Erythroblast (primary cell): ENCODE results near the gene SH3BP5L.
A peak's percentile ranks its signal among the peaks of the same experiment; 100 is the strongest.
"Not testable (repeated sequence)": the region's sequence is repeated elsewhere in the genome, so short reads cannot be mapped to it uniquely, and the experiment has no call there.

ENCODE experiments used
- DNase-seq, 2 experiments: peaks; one replicate each; lab custom pipeline; 2025; lab: John Stamatoyannopoulos, UW
- GATA1 ChIP-seq: IDR thresholded peaks from 2 replicates; pipeline ENCODE4 v1.6.1; 2011; ENCODE audit warnings: low read depth, mild to moderate bottlenecking, control low read depth, low read length, moderate library complexity
- POLR2A ChIP-seq: IDR thresholded peaks from 2 replicates; pipeline ENCODE4 v1.6.1; 2011; ENCODE audit warnings: mild to moderate bottlenecking, low read length

The SH3BP5L gene

DNA sequence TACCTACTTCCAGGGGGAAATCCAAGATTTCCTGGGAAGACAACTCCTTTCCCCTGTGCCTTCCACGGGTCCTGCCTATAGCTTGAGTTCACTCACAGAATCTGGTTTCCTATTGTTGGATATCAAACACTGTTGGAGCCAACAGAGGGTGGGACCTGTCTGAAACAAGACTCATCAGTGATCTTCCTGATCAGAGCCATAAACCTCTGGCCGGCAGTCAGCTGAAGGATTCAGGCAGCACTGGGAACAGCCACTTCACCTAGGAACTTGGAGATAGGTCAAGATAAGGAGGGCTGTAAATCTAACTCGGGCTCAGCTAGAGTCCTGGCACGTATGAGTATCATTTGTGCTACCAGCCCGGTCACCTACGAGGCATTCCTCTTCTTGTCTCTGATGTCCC, 23.3 kb downstream of the SH3BP5L start:
- DNase-seq: no peak
- TF ChIP-seq GATA1: no peak
- no peak for TF ChIP-seq POLR2A

DNA sequence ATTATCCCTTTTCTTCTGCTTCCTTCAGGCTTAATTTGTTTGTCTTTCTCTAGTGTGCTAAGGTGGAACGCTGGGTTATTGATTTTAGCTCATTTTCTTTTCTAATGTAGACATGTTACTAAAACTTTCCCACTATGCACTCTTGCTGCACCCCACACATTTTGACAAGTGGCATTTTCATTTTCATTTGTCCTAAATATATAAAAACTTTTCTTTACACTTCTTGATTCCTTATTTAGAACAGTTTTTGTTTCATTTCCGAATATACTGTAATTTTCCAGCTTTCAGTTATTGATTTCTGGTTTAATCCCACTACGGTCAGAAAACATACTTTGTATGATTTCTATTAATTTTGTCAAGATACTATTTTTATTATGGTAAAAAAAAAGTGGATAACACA, 25.3 kb downstream of the SH3BP5L start:
- DNase-seq: no peak
- TF ChIP-seq GATA1 (no peak), POLR2A (no peak)

DNA sequence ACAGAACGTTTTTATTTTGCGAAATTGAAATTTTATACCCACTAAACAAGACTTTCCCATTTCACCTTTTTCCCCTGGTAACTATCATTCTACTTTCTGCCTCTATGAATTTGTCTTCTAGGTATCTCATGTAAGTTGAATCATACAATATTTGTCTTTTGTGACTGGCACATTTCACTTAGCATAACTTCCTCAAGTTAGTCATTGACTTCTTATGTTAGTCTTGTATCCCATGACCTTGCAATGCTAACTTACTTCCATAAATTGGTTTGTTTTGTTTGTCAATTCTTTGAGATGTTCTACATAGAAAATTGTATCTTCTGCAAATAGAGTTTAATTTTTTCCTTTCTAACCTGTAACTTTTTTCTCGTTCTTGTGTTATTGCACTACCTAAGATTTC, 26.9 kb downstream of the SH3BP5L start:
- TF ChIP-seq GATA1: no peak
- TF ChIP-seq POLR2A: no peak
- no peak for DNase-seq

DNA sequence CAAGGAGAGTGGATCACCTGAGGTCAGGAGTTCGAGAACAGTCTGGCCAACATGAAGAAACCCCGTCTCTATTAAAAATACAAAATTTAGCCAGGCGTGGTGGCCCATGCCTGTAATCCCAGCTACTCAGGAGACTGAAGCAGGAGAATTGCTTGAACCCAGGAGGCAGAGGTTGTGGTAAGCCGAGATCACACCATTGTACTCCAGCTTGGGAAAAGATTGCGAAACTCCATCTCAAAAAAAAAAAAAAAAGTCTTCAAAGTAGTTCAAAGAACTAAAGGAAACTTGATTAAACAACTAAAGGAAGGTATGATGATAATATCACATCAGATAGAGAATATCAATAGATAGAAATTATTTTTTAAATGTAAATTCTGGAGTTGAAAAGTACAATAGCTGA, 31.1 kb downstream of the SH3BP5L start:
- DNase-seq: not testable (repeated sequence)

DNA sequence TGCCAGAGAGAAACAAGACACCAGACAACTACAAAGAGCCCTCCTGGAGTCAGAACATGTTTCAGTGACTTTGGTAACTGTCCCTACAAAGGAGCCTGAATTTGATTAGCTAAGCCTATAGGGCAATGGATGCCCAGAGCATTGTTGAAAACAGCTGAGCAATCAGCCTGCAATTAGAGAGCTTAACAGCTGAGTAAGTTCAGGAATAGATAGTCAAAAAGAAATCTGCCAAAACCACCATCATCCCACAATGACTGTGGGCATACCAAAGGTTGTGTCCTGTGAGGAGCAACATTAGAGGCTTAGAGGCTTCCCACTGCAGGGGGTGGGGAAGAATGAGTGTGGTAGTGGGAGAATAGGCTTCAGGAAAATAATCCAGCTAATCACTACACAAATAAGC, 32.1 kb downstream of the SH3BP5L start:
- no peak for DNase-seq
- TF ChIP-seq GATA1: no peak
- no peak for TF ChIP-seq POLR2A

DNA sequence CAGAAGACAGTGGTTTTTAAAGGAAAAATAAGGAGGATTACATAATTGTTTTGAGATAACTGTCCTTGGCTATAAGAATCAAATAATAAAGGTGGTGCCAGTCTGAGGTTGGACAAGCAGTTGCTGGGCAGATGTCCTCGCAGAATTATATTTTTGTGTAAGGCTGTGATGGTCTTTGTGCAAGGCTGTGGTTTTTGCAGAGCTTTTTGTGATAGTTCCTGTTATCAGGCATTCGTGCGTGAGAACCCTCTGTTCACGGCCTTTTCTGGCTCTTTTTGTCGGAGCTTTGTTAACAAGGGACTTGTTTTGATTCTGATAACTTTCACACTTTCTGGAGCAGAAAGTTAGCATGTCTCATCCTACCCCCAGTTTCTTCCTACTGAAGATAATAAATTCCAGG, 33.4 kb downstream of the SH3BP5L start:
- TF ChIP-seq POLR2A (no peak), GATA1 (no peak)
- DNase-seq: no peak

DNA sequence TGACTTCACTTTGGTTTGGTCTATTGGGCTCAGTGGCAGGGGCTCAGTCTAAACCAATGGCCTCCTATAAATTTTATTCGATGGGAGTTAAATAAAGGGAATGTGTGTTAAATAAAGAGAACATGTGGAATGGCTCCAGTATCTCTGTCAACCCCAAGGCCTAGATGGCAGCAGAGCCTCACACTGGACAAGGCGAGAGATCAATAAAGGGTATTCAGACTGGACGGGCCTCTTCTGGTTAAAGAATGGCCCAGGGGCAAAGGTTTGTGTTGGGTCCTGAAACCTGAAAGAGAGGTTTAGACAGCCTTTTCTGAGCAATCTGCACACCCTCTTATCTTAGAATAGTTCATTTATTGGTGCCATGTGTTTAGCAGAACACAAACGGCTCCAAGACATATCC, 34.7 kb downstream of the SH3BP5L start:
- no peak for TF ChIP-seq POLR2A
- no peak for DNase-seq

DNA sequence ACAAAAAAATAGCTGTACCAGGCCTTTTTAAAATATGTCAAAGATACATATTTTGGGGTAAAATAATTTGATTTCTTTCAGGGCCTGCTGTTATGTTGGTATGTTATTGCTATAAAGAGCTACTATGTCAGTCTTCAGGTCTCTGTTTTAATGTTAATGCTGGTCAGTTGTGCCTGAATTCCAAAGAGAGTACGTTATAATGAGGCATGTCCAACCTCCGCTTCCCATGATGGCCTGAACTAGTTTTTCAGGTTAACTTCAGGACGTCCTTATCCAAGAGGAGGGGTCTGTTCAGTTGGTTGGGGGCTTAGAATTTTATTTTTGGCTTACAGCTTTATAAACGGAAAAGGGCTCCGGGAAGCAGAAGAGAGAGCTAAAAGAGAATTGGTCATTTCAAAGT, 35.3 kb downstream of the SH3BP5L start:
- DNase-seq: no peak
- no peak for TF ChIP-seq GATA1

DNA sequence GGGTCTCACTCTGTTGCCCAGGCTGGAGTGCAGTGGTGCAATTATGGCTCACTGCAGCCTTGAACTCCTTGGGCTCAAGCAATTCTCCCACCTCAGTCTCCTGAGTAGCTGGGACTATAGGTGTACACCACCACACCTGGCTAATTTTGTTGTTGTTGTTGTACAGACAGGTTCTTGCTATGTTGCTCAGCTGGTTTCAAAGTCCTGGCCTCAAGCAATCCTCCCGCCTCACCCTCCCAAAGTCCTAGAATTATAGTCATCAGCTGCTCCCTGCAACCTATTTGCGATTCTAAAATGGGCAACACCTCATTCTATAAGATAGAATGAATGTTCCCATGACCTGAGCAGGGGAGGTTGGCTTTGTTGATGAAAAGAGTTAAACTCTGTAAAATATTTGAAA, 36.4 kb downstream of the SH3BP5L start:
- not testable (repeated sequence) for DNase-seq

DNA sequence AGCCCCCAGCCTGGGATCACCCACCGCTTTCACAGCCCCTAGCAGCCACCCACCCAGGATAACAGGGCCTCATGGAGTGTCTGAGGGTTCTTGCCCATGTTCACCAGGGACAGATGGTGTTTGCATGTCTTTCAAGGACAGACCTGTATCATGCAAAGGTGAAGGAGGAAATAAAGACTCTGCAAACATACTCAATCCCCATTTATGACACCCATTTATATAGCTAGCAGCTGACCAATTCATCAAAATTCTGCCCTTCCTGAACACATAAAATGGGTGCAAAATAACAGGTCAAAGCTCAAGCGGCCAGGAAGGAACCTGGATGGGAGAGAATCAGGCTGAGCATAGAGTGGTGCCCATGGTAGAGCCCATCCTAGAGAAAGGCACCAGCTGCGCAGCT, 37.4 kb downstream of the SH3BP5L start:
- no peak for DNase-seq
- no peak for TF ChIP-seq GATA1
- TF ChIP-seq POLR2A: no peak

DNA sequence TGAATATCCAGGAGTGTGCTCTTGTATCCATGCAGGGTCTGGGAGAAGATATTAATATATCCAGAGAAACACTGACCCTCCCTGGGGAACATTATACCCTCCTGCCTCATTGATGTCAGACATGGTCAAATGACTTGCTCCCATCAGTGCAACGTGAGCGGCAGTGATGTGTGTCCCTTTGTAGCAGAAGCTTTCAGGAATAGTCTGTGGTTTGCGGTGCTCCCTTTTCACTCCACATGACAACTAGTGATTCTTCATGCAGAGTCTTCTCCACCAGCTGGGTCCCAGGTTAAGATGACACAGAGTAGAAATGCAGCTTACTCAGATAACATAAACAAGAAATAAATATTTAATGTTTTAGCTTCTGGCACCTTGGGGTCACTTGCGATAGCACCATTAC, 38.3 kb downstream of the SH3BP5L start:
- no peak for TF ChIP-seq POLR2A
- TF ChIP-seq GATA1: no peak
- no peak for DNase-seq

DNA sequence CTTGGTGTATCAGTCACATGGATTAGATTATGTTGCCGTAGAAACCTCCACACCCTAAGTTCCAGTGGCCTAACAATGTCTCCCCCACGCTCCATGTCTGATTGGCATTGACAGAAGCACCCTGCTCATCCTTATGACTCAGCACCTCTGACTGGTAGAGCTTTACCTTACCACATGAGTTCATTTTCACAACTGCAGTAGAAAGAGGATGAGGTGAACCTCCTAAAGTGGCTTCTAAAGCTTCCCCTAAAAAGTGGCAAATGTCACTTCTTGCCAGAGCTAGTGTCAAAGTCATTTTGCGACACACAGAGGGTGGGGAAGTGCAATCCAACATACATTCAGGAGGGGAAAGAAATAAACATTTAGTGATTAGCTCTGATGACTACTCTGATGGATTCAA, 39.6 kb downstream of the SH3BP5L start:
- no peak for DNase-seq
- TF ChIP-seq POLR2A (no peak), GATA1 (no peak)

DNA sequence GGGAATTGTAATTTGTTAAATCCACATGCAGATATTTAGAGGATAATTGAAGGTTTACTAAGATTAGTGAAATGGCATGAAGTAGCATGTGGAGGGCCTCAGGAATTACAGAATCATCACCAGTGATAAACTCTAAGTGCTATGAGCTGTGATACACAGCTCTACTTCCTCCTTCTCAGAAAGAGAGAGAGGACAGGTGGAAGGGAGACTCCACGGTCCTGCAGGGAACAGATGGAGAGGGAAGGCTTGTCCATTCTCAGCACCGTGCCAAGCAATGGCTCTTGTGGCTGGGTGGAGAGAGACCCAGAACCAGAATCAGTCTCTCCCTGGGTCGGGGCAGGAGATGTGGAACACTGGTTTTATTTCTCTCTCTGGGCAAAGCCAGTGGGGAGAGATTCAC, 42.3 kb downstream of the SH3BP5L start:
- TF ChIP-seq POLR2A (no peak), GATA1 (no peak)
- no peak for DNase-seq

DNA sequence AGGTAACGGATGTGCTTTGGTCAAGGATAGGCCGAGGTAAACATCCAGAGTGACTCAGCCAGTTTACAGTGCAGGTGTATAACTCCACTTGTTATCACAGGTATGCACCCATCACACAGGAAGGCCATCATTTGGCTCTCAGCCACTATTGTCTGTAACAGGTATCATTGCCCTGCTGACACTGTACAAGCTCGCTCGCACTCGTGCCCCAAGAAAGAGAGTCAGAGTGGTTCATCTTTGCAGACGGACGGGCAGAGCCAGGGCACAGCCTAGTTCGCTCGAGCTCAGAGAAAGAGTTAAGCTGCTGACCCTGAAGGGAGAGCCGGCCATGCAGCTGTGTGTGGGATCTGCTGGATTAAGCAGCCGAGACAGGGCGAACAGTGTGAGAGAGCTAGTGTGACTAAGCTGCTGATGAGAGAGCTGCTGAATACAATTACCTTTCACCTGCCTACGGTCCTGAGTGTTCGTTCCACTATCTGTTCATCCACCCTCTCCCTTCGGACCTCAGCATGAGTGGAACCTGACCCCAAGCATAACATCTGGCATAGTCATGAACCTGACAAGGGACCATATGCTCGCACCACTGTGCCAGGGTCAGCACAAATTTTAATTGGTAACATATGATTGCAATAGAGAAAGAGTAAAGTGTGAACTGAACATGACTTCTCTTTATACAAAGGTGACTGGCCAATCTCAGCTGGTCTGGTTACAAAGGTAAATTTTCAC, 43.1 kb downstream of the SH3BP5L start:
- no peak for DNase-seq
- TF ChIP-seq POLR2A: no peak
- no peak for TF ChIP-seq GATA1

DNA sequence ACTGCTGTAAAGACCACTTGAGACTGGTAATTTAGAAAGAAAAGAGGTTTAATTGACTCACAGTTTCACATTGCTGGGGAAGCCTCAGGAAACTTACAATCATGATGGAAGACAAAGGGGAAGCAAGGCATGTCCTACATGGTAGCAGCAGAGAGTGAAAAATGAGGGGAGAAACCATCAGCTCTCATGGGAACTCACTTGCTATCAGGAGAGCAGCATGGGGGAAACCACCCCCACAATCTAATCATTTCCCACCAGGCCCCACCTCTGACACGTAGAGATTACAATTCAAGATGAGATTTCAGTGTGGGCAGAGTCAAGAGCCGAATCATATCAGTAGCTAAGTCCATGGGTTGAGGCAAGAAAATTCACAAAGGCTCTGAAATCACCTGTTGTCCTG, 46.4 kb downstream of the SH3BP5L start:
- peak in 1 of 2 experiments; percentile 60 for DNase-seq
- no peak for TF ChIP-seq POLR2A
- TF ChIP-seq GATA1: no peak

DNA sequence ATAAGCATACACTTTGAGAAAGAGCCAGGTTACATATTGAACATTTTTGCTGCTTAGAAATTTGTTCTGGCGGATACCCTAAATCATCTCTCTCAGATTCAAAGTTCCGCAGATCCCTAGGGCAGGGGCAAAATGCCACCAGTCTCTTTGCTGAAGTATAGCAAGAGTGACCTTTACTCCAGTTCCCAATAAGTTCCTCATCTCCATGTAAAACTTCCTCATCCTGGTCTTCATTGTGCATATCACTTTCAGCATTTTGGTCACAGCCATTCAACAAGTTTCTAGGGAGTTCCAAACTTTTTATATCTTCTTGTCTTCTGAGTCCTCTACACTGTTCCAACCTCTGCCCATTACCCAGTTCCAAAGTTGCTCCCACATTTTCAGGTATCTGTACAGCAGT, 46.8 kb downstream of the SH3BP5L start:
- no peak for DNase-seq
- TF ChIP-seq GATA1: no peak
- TF ChIP-seq POLR2A: no peak
